K562 (cell line): ENCODE results near the gene CCT5. TPM values are rescaled to one million over a fixed set of nuclear protein-coding genes. Genes with fewer than 3 reads are reported as not detected.

ENCODE experiments used
- CBFA2T2 ChIP-seq: fragments of 450-650 bp; conservative IDR thresholded peaks from 2 replicates; pipeline ENCODE4 v1.6.1; 2017; ENCODE audit warnings: mild to moderate bottlenecking
- CBX2 ChIP-seq: fragments of 200-600 bp; sonication (generic); IDR thresholded peaks from one replicate; pipeline ENCODE4 v1.6.1; 2012; ENCODE audit warnings: mild to moderate bottlenecking, low read length, inconsistent platforms; ENCODE audit not compliant: insufficient read depth, poor library complexity, severe bottlenecking
- CHD1 ChIP-seq: fragments of 200-600 bp; sonication (generic); IDR thresholded peaks from one replicate; pipeline ENCODE4 v1.6.1; 2012; ENCODE audit warnings: mild to moderate bottlenecking, moderate library complexity, low read length, inconsistent platforms
- DACH1 ChIP-seq: fragments of 450-650 bp; IDR thresholded peaks from 2 replicates; pipeline ENCODE4 v1.6.1; 2018; ENCODE audit not compliant: partially characterized antibody
- DPF2 ChIP-seq: fragments of 450-650 bp; IDR thresholded peaks from 2 replicates; pipeline ENCODE4 v1.6.1; 2016
- GATAD2B ChIP-seq: fragments of 450-650 bp; IDR thresholded peaks from 2 replicates; pipeline ENCODE4 v1.6.1; 2017; ENCODE audit warnings: mild to moderate bottlenecking, borderline replicate concordance
- KHSRP ChIP-seq: fragments of 450-650 bp; IDR thresholded peaks from 2 replicates; pipeline ENCODE4 v1.6.1; 2017
- MEF2A ChIP-seq: IDR thresholded peaks from 2 replicates; pipeline ENCODE4 v1.6.1; 2011; ENCODE audit warnings: low read depth, mild to moderate bottlenecking, low read length, moderate library complexity; ENCODE audit not compliant: control insufficient read depth
- MEIS2 ChIP-seq: fragments of 450-650 bp; IDR thresholded peaks from 2 replicates; pipeline ENCODE4 v1.6.1; 2014; ENCODE audit warnings: mild to moderate bottlenecking; ENCODE audit not compliant: partially characterized antibody
- NFRKB ChIP-seq: fragments of 450-650 bp; IDR thresholded peaks from 2 replicates; pipeline ENCODE4 v1.6.1; 2016; ENCODE audit warnings: low read depth
- PHF21A ChIP-seq: fragments of 450-650 bp; IDR thresholded peaks from 2 replicates; pipeline ENCODE4 v1.6.1; 2017; ENCODE audit warnings: low read depth, borderline replicate concordance
- RBM14 ChIP-seq: fragments of 200-400 bp; formaldehyde crosslinking; IDR thresholded peaks from 2 replicates; pipeline ENCODE4 v1.6.1; 2018; ENCODE audit warnings: low read depth, mild to moderate bottlenecking, low read length, moderate library complexity, borderline replicate concordance; ENCODE audit not compliant: insufficient read depth
- SREBF2 ChIP-seq: sonication (generic); formaldehyde crosslinking; IDR thresholded peaks from 2 replicates; pipeline ENCODE4 v1.4.0; 2020; ENCODE audit warnings: mild to moderate bottlenecking, missing genetic modification reagents
- TAF7 ChIP-seq: fragments of 450-650 bp; IDR thresholded peaks from 2 replicates; pipeline ENCODE4 v1.6.1; 2016; ENCODE audit warnings: missing genetic modification characterization, missing compliant biosample characterization
- TARDBP ChIP-seq: fragments of 450-650 bp; IDR thresholded peaks from 2 replicates; pipeline ENCODE4 v1.6.1; 2016
- TCF3 ChIP-seq: sonication (generic); formaldehyde crosslinking; IDR thresholded peaks from 2 replicates; pipeline ENCODE4 v1.4.0; 2020; ENCODE audit warnings: mild to moderate bottlenecking, missing genetic modification reagents
- U2AF2 ChIP-seq: fragments of 200-400 bp; formaldehyde crosslinking; optimal IDR thresholded peaks from 2 replicates; pipeline ENCODE3; 2017; ENCODE audit warnings: low read depth, mild to moderate bottlenecking, low read length
- ZFX ChIP-seq: sonication (generic); formaldehyde crosslinking; IDR thresholded peaks from 2 replicates; pipeline ENCODE4 v1.8.0; 2022; ENCODE audit warnings: mild to moderate bottlenecking, missing genetic modification reagents, moderate library complexity
- ZNF384 ChIP-seq: IDR thresholded peaks from 2 replicates; pipeline ENCODE4 v1.6.1; 2012; ENCODE audit warnings: low read depth, low read length, improper control_type of control experiment
- ZNF589 ChIP-seq: fragments of 200-800 bp; sonication (Bioruptor generic); IDR thresholded peaks from 2 replicates; pipeline ENCODE4 v1.6.1; 2016; ENCODE audit warnings: low read depth, missing genetic modification characterization, missing compliant biosample characterization
- ZNF696 ChIP-seq: fragments of 250-450 bp; sonication (Bioruptor Pico); conservative IDR thresholded peaks from 2 replicates; pipeline ENCODE4 v1.4.0; 2020; ENCODE audit warnings: mild to moderate bottlenecking, moderate library complexity
- ZNF77 ChIP-seq: fragments of 250-450 bp; sonication (Bioruptor Pico); IDR thresholded peaks from 2 replicates; pipeline ENCODE4 v1.5.0; 2020
- ZZZ3 ChIP-seq: fragments of 450-650 bp; IDR thresholded peaks from 2 replicates; pipeline ENCODE4 v1.6.1; 2016; ENCODE audit warnings: antibody characterized with exemption, mild to moderate bottlenecking, moderate library complexity
- polyA plus RNA-seq, 8 experiments: library from polyadenylated mRNA; depleted of rRNA in 4 of 8; stranded (reverse) in 5 of 8; unstranded in 3 of 8; fragments of >200 nt; fragmentation: Nextera tagmentation in 2 of 8; fragmentation: Illumina TruSeq in 1 of 8; extraction: Ambion mirVana in 2 of 8; extraction: Trizol in 1 of 8; gene quantifications; 2 replicates each; pipeline versions ENCODE4 v1.2.1 to v1.2.3, GENCODE V29; 2011 to 2014; ENCODE audit warnings: inconsistent platforms in 1 of 8, missing spikeins in 1 of 8
- total RNA-seq, 7 experiments: library from RNA; depleted of rRNA in 6 of 7; stranded (reverse); fragments of >200 nt in 6 of 7; fragmentation: Illumina TruSeq in 2 of 7; extraction: Trizol in 2 of 7; gene quantifications; 2 replicates each; pipeline versions ENCODE4 v1.2.1 to v1.2.3, GENCODE V29; 2011 to 2021; ENCODE audit warnings: low replicate concordance in 1 of 7
- TF ChIP-seq, protein P1 (sequence below): IDR thresholded peaks from 3 replicates; pipeline ENCODE4 v1.6.1; 2011; ENCODE audit warnings: borderline replicate concordance, mild to moderate bottlenecking; ENCODE audit not compliant: insufficient read length, insufficient read depth
- TF ChIP-seq, protein P2 (sequence below): fragments of 250-450 bp; sonication (Bioruptor Pico); IDR thresholded peaks from 2 replicates; pipeline ENCODE4 v1.5.0; 2021
- TF ChIP-seq, protein P3 (sequence below): fragments of 200-800 bp; sonication (Bioruptor generic); IDR thresholded peaks from 2 replicates; pipeline ENCODE4 v1.6.1; 2017; ENCODE audit warnings: missing genetic modification characterization, missing compliant biosample characterization
- TF ChIP-seq, protein P4 (sequence below): fragments of 250-450 bp; sonication (Bioruptor Pico); IDR thresholded peaks from 2 replicates; pipeline ENCODE4 v1.8.0; 2021; ENCODE audit warnings: borderline replicate concordance, mild to moderate bottlenecking, moderate library complexity; ENCODE audit not compliant: poor library complexity, severe bottlenecking
- TF ChIP-seq, protein P5 (sequence below): sonication (generic); formaldehyde crosslinking; IDR thresholded peaks from 2 replicates; pipeline ENCODE4 v1.8.0; 2022; ENCODE audit warnings: mild to moderate bottlenecking, low read depth, missing genetic modification reagents

The CCT5 gene
- total and polyA plus RNA-seq, 9 of the 15 experiments (the other 6 are each of a cell fraction or from before 2014, with no cell fraction given) = 782 to 1,606 (median 1,153) TPM

DNA sequence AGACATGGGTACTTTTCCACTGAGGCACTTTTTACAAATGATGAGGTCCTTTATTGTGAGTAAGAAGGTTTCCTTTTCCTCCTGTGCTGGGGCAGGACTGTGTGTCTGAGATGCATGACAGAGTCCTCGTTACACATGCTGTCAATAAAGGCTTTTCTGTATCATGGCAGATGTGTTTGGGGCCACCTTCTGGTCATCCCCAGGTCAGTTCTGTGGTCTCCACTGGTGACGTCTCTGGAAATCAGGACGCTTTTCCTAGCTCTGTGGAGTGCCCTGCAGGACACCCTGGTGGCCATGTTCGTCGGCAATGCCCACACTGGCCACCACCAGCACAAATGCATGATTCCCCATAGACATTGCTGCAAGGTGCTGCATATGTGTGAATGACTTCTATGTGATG is 54.9 kb downstream of the CCT5 start (continued):
- TF ChIP-seq, protein P1, sequence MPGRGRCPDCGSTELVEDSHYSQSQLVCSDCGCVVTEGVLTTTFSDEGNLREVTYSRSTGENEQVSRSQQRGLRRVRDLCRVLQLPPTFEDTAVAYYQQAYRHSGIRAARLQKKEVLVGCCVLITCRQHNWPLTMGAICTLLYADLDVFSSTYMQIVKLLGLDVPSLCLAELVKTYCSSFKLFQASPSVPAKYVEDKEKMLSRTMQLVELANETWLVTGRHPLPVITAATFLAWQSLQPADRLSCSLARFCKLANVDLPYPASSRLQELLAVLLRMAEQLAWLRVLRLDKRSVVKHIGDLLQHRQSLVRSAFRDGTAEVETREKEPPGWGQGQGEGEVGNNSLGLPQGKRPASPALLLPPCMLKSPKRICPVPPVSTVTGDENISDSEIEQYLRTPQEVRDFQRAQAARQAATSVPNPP = no peak
- TF ChIP-seq RBM14 = no peak
- TF ChIP-seq, protein P2, sequence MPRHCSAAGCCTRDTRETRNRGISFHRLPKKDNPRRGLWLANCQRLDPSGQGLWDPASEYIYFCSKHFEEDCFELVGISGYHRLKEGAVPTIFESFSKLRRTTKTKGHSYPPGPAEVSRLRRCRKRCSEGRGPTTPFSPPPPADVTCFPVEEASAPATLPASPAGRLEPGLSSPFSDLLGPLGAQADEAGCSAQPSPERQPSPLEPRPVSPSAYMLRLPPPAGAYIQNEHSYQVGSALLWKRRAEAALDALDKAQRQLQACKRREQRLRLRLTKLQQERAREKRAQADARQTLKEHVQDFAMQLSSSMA (CRISPR knock-in tag) = no peak
- TF ChIP-seq TCF3 (CRISPR knock-in tag) = no peak; the same call in 1 of the 2 replicates
- peak; percentile 72 for TF ChIP-seq MEIS2
- TF ChIP-seq ZNF589 (CRISPR knock-in tag) = no peak
- no peak for TF ChIP-seq ZZZ3
- TF ChIP-seq ZNF384 = no peak
- no peak for TF ChIP-seq U2AF2
- TF ChIP-seq ZFX = no peak
- no peak for TF ChIP-seq CBX2
- no peak for TF ChIP-seq DACH1
- TF ChIP-seq MEF2A = no peak
- TF ChIP-seq TAF7 (tag) = no peak
- TF ChIP-seq ZNF696 (CRISPR knock-in tag) = no peak
- TF ChIP-seq DPF2 = no peak
- TF ChIP-seq, protein P3, sequence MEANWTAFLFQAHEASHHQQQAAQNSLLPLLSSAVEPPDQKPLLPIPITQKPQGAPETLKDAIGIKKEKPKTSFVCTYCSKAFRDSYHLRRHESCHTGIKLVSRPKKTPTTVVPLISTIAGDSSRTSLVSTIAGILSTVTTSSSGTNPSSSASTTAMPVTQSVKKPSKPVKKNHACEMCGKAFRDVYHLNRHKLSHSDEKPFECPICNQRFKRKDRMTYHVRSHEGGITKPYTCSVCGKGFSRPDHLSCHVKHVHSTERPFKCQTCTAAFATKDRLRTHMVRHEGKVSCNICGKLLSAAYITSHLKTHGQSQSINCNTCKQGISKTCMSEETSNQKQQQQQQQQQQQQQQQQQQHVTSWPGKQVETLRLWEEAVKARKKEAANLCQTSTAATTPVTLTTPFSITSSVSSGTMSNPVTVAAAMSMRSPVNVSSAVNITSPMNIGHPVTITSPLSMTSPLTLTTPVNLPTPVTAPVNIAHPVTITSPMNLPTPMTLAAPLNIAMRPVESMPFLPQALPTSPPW (CRISPR knock-in tag) = no peak
- TF ChIP-seq CHD1 = no peak
- no peak for TF ChIP-seq ZNF77 (CRISPR knock-in tag)
- no peak for TF ChIP-seq CBFA2T2
- TF ChIP-seq KHSRP = no peak
- no peak for TF ChIP-seq TARDBP
- TF ChIP-seq GATAD2B = no peak
- TF ChIP-seq SREBF2 = no peak
- TF ChIP-seq PHF21A = no peak
- TF ChIP-seq, protein P4, sequence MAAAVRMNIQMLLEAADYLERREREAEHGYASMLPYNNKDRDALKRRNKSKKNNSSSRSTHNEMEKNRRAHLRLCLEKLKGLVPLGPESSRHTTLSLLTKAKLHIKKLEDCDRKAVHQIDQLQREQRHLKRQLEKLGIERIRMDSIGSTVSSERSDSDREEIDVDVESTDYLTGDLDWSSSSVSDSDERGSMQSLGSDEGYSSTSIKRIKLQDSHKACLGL (CRISPR knock-in tag) = no peak
- TF ChIP-seq NFRKB = no peak
- TF ChIP-seq, protein P5, sequence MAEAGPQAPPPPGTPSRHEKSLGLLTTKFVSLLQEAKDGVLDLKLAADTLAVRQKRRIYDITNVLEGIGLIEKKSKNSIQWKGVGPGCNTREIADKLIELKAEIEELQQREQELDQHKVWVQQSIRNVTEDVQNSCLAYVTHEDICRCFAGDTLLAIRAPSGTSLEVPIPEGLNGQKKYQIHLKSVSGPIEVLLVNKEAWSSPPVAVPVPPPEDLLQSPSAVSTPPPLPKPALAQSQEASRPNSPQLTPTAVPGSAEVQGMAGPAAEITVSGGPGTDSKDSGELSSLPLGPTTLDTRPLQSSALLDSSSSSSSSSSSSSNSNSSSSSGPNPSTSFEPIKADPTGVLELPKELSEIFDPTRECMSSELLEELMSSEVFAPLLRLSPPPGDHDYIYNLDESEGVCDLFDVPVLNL (CRISPR knock-in tag) = no peak
